Measurements from ENCODE around the gene HIPK4.
"Not testable (repeated sequence)": the region's sequence is repeated elsewhere in the genome, so short reads cannot be mapped to it uniquely, and the experiment has no call there.

HIPK4 gene

GRCh38 chr19:40431698-40432097, 41.7 kb upstream of the HIPK4 start:
- no peak overlapping the region for H4K91ac ChIP-seq (ENCODE audit: low read length)
- H3K9me3 ChIP-seq (ENCODE audit: control insufficient read depth, low read length), result no peaks in the 10 kb centered on the region
- peak overlapping the region; percentile 8 to 21 for H3K18ac ChIP-seq (ENCODE audit: low read depth in 1 of 2, low read length in 2 of 2)
- peak overlapping the region; percentile 38 for H2AK5ac ChIP-seq (ENCODE audit: low read length, severe bottlenecking)
- DNase-seq, result no peak
- peak overlapping the region; percentile 99 for H3K9ac ChIP-seq (ENCODE audit: low read length)
- no peak overlapping the region for H3K14ac ChIP-seq (ENCODE audit: low read length in 2 of 2)
- no peaks in the 10 kb centered on the region for H3K27me3 ChIP-seq (ENCODE audit: control insufficient read depth in 1 of 2, insufficient read depth in 1 of 2, low read length in 2 of 2)
- H3K27ac ChIP-seq (ENCODE audit: low read length, poor library complexity, severe bottlenecking), result no peak overlapping the region
- H3K79me1 ChIP-seq (replicated peaks; ENCODE audit: low read length, poor library complexity, severe bottlenecking), result peaks cover 2% of the 10 kb centered on the region
- no peaks in the 10 kb centered on the region for H3K36me3 ChIP-seq (ENCODE audit: control insufficient read depth in 1 of 2, insufficient read depth in 2 of 2, low read depth in 1 of 2, low read length in 2 of 2)
- H3K4me3 ChIP-seq (ENCODE audit: insufficient read depth in 1 of 2, low read depth in 1 of 2, low read length in 2 of 2), result no peak overlapping the region
- no peak overlapping the region for H2BK15ac ChIP-seq (ENCODE audit: low read depth, poor library complexity, severe bottlenecking)
- peak overlapping the region in 1 of 2 experiments; percentile 54 for H2BK12ac ChIP-seq (ENCODE audit: low read length in 2 of 2)
- H3K23ac ChIP-seq (ENCODE audit: low read length in 2 of 2), result no peak overlapping the region
- 100% methylated on average over 1 of the region's 3 CpGs for WGBS
- H2BK120ac ChIP-seq (ENCODE audit: low read depth, low read length), result peak overlapping the region; percentile 34
- no peak overlapping the region for H3K4me2 ChIP-seq (ENCODE audit: low read length, poor library complexity, severe bottlenecking)
- H2AFZ ChIP-seq (ENCODE audit: low read depth, low read length), result no peak overlapping the region
- H4K8ac ChIP-seq (ENCODE audit: low read length), result no peak overlapping the region
- H3K4me1 ChIP-seq (ENCODE audit: control insufficient read depth, insufficient read depth, low read depth, low read length), result peaks cover 10% of the 10 kb centered on the region
- no peak overlapping the region for H3K4ac ChIP-seq (ENCODE audit: low read depth in 1 of 2, low read length in 2 of 2)
- H2BK5ac ChIP-seq (ENCODE audit: low read depth, low read length, poor library complexity, severe bottlenecking), result no peak overlapping the region

GRCh38 chr19:40430242-40430641, 40.3 kb upstream of the HIPK4 start:
- H4K91ac ChIP-seq (ENCODE audit: low read length); H3K9me3 ChIP-seq (ENCODE audit: control insufficient read depth, low read length); DNase-seq; H2AFZ ChIP-seq (ENCODE audit: low read depth, low read length); H3K27me3 ChIP-seq (ENCODE audit: control insufficient read depth in 1 of 2, insufficient read depth in 1 of 2, low read length in 2 of 2); H3K36me3 ChIP-seq (ENCODE audit: control insufficient read depth in 1 of 2, insufficient read depth in 2 of 2, low read depth in 1 of 2, low read length in 2 of 2); H3K14ac ChIP-seq (ENCODE audit: low read length in 2 of 2); H2BK5ac ChIP-seq (ENCODE audit: low read depth, low read length, poor library complexity, severe bottlenecking); H3K9ac ChIP-seq (ENCODE audit: low read length); H3K4ac ChIP-seq (ENCODE audit: low read depth in 1 of 2, low read length in 2 of 2); H2BK12ac ChIP-seq (ENCODE audit: low read length in 2 of 2); H3K4me2 ChIP-seq (ENCODE audit: low read length, poor library complexity, severe bottlenecking); H3K79me1 ChIP-seq (replicated peaks; ENCODE audit: low read length, poor library complexity, severe bottlenecking); H3K4me1 ChIP-seq (ENCODE audit: control insufficient read depth, insufficient read depth, low read depth, low read length); H3K4me3 ChIP-seq (ENCODE audit: insufficient read depth in 1 of 2, low read depth in 1 of 2, low read length in 2 of 2); H2AK5ac ChIP-seq (ENCODE audit: low read length, severe bottlenecking); H3K27ac ChIP-seq (ENCODE audit: low read length, poor library complexity, severe bottlenecking); H2BK120ac ChIP-seq (ENCODE audit: low read depth, low read length); H2BK15ac ChIP-seq (ENCODE audit: low read depth, poor library complexity, severe bottlenecking); H4K8ac ChIP-seq (ENCODE audit: low read length); H3K23ac ChIP-seq (ENCODE audit: low read length in 2 of 2): not testable (repeated sequence)
- 96% methylated on average over 7 of the region's 10 CpGs for WGBS
- H3K18ac ChIP-seq (ENCODE audit: low read depth in 1 of 2, low read length in 2 of 2), result peak overlapping the region in 1 of 2 experiments; percentile 21

GRCh38 chr19:40428197-40428596, 38.2 kb upstream of the HIPK4 start:
- 96% methylated on average over 7 of the region's 7 CpGs for WGBS
- not testable (repeated sequence) for H3K14ac ChIP-seq (ENCODE audit: low read length in 2 of 2); H2BK15ac ChIP-seq (ENCODE audit: low read depth, poor library complexity, severe bottlenecking)

GRCh38 chr19:40425450-40426287, 35.7 kb upstream of the HIPK4 start, which contains the start of gene SERTAD1:
SERTAD1 (minus strand) TSS chr19:40425992; CDS start chr19:40423546, 2,446 bp downstream.
- Histone ChIP-seq H4K8ac (ENCODE audit: low read length) (peak within 1 kb of the TSS; percentile 83), H3K9me3 (ENCODE audit: control insufficient read depth, low read length) (no peaks in the 10 kb centered on the region), H3K14ac (ENCODE audit: low read length in 2 of 2) (peak within 1 kb of the TSS in 1 of 2 experiments; percentile 94), H3K27ac (ENCODE audit: low read length, poor library complexity, severe bottlenecking) (peak within 1 kb of the TSS; percentile 99), H2BK5ac (ENCODE audit: low read depth, low read length, poor library complexity, severe bottlenecking) (peak within 1 kb of the TSS; percentile 97), H2AK5ac (ENCODE audit: low read length, severe bottlenecking) (peak within 1 kb of the TSS; percentile 88), H2BK12ac (ENCODE audit: low read length in 2 of 2) (peak within 1 kb of the TSS; percentile 75), H3K9ac (ENCODE audit: low read length) (peak within 1 kb of the TSS; percentile 99), H2BK15ac (ENCODE audit: low read depth, poor library complexity, severe bottlenecking) (peak within 1 kb of the TSS; percentile 100), H3K36me3 (ENCODE audit: control insufficient read depth in 1 of 2, insufficient read depth in 2 of 2, low read depth in 1 of 2, low read length in 2 of 2) (peaks cover 11 to 15% of the 10 kb centered on the region in 2 experiments), H3K4me3 (ENCODE audit: insufficient read depth in 1 of 2, low read depth in 1 of 2, low read length in 2 of 2) (peak within 1 kb of the TSS; percentile 80 to 86), H3K4me1 (ENCODE audit: control insufficient read depth, insufficient read depth, low read depth, low read length) (peaks cover 10% of the 10 kb centered on the region), H2AFZ (ENCODE audit: low read depth, low read length) (no peak within 1 kb of the TSS), H3K4me2 (ENCODE audit: low read length, poor library complexity, severe bottlenecking) (peak within 1 kb of the TSS; percentile 94), H3K79me1 (replicated peaks; ENCODE audit: low read length, poor library complexity, severe bottlenecking) (peaks cover 6% of the 10 kb centered on the region), H3K18ac (ENCODE audit: low read depth in 1 of 2, low read length in 2 of 2) (peak within 1 kb of the TSS; percentile 86 to 96), H3K4ac (ENCODE audit: low read depth in 1 of 2, low read length in 2 of 2) (peak within 1 kb of the TSS; percentile 73 to 89), H3K27me3 (ENCODE audit: control insufficient read depth in 1 of 2, insufficient read depth in 1 of 2, low read length in 2 of 2) (no peaks in the 10 kb centered on the region), H3K23ac (ENCODE audit: low read length in 2 of 2) (peak within 1 kb of the TSS; percentile 67 to 98), H4K91ac (ENCODE audit: low read length) (peak within 1 kb of the TSS; percentile 85), H2BK120ac (ENCODE audit: low read depth, low read length) (peak within 1 kb of the TSS; percentile 96)
- peak; percentile 99 for DNase-seq
- WGBS, result under 1% methylated on average over 61 of the region's 75 CpGs

More at GRCh38 chr19:40428197-40428596, 38.2 kb upstream of the HIPK4 start:
- H3K9ac ChIP-seq (ENCODE audit: low read length); H3K18ac ChIP-seq (ENCODE audit: low read depth in 1 of 2, low read length in 2 of 2); H3K4ac ChIP-seq (ENCODE audit: low read depth in 1 of 2, low read length in 2 of 2); H3K27me3 ChIP-seq (ENCODE audit: control insufficient read depth in 1 of 2, insufficient read depth in 1 of 2, low read length in 2 of 2); H3K9me3 ChIP-seq (ENCODE audit: control insufficient read depth, low read length); H2AFZ ChIP-seq (ENCODE audit: low read depth, low read length); H3K79me1 ChIP-seq (replicated peaks; ENCODE audit: low read length, poor library complexity, severe bottlenecking); H3K23ac ChIP-seq (ENCODE audit: low read length in 2 of 2); H4K91ac ChIP-seq (ENCODE audit: low read length); H2BK5ac ChIP-seq (ENCODE audit: low read depth, low read length, poor library complexity, severe bottlenecking); H2AK5ac ChIP-seq (ENCODE audit: low read length, severe bottlenecking); H4K8ac ChIP-seq (ENCODE audit: low read length); H2BK120ac ChIP-seq (ENCODE audit: low read depth, low read length); H2BK12ac ChIP-seq (ENCODE audit: low read length in 2 of 2); H3K4me2 ChIP-seq (ENCODE audit: low read length, poor library complexity, severe bottlenecking); H3K4me3 ChIP-seq (ENCODE audit: insufficient read depth in 1 of 2, low read depth in 1 of 2, low read length in 2 of 2); H3K36me3 ChIP-seq (ENCODE audit: control insufficient read depth in 1 of 2, insufficient read depth in 2 of 2, low read depth in 1 of 2, low read length in 2 of 2); DNase-seq; H3K27ac ChIP-seq (ENCODE audit: low read length, poor library complexity, severe bottlenecking): not testable (repeated sequence)
- peaks cover 10% of the 10 kb centered on the region for H3K4me1 ChIP-seq (ENCODE audit: control insufficient read depth, insufficient read depth, low read depth, low read length)

Measured in mesenchymal stem cell (in vitro differentiated cells and primary cell).